Body of pancreas (tissue), 4 donors: ENCODE measurements around the gene STRIP2. TPM values are rescaled to one million over a fixed set of nuclear protein-coding genes. Genes with fewer than 3 reads are reported as not detected.

Experiments
- ATAC-seq: fragments of 150-250 bp; one replicate; pipeline ENCODE4 v1.9.1; 2016
- DNase-seq, 4 donors: peaks; one replicate each; pipeline ENCODE4 v3.0.0-alpha.2; 2019
- H3K27ac ChIP-seq, 4 donors: fragments of 200-600 bp; sonication (generic); 1 replicate in 3 of 4; 2 replicates in 1 of 4; pipeline versions ENCODE4 v1.5.1 to v1.6.1; 2016 to 2019; ENCODE audit warnings: mild to moderate bottlenecking in 1 of 4, mixed read lengths in 1 of 4, moderate library complexity in 1 of 4
- H3K27me3 ChIP-seq, 2 donors: fragments of 200-600 bp; sonication (generic); one replicate each; pipeline ENCODE4 v1.6.0; 2016; ENCODE audit warnings: mild to moderate bottlenecking in 1 of 2
- H3K36me3 ChIP-seq, 2 donors: fragments of 200-600 bp; sonication (generic); replicated peaks in 1 of 2; 2 replicates each; pipeline ENCODE4 v1.5.1; 2016; ENCODE audit warnings: low read depth in 2 of 2; ENCODE audit not compliant: insufficient read depth in 1 of 2
- H3K4me1 ChIP-seq: fragments of 200-600 bp; sonication (generic); one replicate; pipeline ENCODE4 v1.6.0; 2016
- H3K4me3 ChIP-seq, 2 donors: fragments of 200-600 bp; sonication (generic); 1 replicate in 1 of 2; 2 replicates in 1 of 2; pipeline ENCODE4 v1.5.1; 2016 to 2019
- H3K9me3 ChIP-seq, 3 donors: fragments of 200-600 bp; sonication (generic); 1 replicate in 2 of 3; 2 replicates in 1 of 3; pipeline ENCODE4 v1.5.1; 2016
- POLR2A ChIP-seq, 3 donors: fragments of 450-650 bp; IDR thresholded peaks; one replicate each; pipeline ENCODE4 v1.6.1; 2016; ENCODE audit warnings: antibody characterized with exemption in 3 of 3, mild to moderate bottlenecking in 2 of 3
- WGBS, 2 donors: methylation state at CpG; one replicate each; pipeline ENCODE4 v1.1.5; 2017; 5-methylcytosine and 5-hydroxymethylcytosine counted together
- intact Hi-C: fragments of 100-400 bp; cut with DNase I; formaldehyde crosslinking; loops from one replicate; pipeline ENCODE4 v1.15.1; 2023
- total RNA-seq, 2 donors: library from RNA; depleted of rRNA; stranded (reverse); fragments of >200 nt; gene quantifications; one replicate each; pipeline ENCODE4 v1.1.0, GENCODE V29; 2016
- TF ChIP-seq, protein P1 (sequence below), 7 experiments: fragments of 450-650 bp in 4 of 7; fragments of 200-600 bp in 3 of 7; sonication (generic) in 3 of 7; IDR thresholded peaks; one replicate each; pipeline ENCODE4 v1.5.1; 2016 to 2019; ENCODE audit warnings: antibody characterized with exemption in 7 of 7

STRIP2 gene
- total RNA-seq, 2 donors from 2014 or later: 0.26 TPM; not detected in 1

DNA sequence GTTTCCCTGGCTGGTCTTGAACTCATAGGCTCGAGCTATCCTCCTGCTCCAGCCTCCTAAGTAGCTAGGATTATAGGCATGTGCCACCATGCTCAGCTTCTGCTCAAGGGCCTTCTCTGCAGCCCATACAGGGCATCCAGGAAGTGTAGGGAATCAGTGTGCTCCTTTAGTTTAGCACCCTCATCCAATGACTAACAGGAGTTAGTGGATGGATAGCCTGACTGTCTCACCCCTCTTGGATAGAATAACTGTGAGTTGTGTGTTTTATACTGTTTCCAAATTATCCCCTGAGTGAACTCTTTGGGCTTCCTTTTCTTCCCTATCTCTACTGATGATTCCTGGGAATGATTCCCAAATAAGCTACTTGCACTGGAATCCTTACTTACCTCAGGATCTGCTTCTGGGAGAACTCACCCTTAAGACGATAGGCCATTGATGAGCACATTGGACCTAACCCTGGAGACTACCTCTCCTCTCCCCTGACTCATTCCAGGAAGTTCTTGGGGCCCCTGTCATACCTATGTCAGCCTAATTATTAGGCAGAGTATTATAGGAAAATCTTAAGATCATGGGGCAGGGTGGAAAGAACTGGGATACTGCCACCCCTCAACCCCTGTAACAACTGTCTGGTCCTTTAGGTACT, 18.5 kb downstream of the STRIP2 start:
- WGBS, 2 donors: 67 to 74% methylated on average over 2 of the region's 2 CpGs
- ATAC-seq (no peak), DNase-seq (no peak)
- Histone ChIP-seq H3K4me1 (peaks cover 22% of the 10 kb centered on the region), H3K27ac (no peak overlapping the region), H3K36me3 (no peaks in the 10 kb centered on the region), H3K4me3 (no peak overlapping the region), H3K9me3 (no peaks in the 10 kb centered on the region), H3K27me3 (no peaks in the 10 kb centered on the region)
- no peak for TF ChIP-seq POLR2A (IDR thresholded peaks at IDR 0.05)
- TF ChIP-seq, protein P1, sequence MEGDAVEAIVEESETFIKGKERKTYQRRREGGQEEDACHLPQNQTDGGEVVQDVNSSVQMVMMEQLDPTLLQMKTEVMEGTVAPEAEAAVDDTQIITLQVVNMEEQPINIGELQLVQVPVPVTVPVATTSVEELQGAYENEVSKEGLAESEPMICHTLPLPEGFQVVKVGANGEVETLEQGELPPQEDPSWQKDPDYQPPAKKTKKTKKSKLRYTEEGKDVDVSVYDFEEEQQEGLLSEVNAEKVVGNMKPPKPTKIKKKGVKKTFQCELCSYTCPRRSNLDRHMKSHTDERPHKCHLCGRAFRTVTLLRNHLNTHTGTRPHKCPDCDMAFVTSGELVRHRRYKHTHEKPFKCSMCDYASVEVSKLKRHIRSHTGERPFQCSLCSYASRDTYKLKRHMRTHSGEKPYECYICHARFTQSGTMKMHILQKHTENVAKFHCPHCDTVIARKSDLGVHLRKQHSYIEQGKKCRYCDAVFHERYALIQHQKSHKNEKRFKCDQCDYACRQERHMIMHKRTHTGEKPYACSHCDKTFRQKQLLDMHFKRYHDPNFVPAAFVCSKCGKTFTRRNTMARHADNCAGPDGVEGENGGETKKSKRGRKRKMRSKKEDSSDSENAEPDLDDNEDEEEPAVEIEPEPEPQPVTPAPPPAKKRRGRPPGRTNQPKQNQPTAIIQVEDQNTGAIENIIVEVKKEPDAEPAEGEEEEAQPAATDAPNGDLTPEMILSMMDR (IDR thresholded peaks at IDR 0.05): no peak
- intact Hi-C loops: no loop called here

DNA sequence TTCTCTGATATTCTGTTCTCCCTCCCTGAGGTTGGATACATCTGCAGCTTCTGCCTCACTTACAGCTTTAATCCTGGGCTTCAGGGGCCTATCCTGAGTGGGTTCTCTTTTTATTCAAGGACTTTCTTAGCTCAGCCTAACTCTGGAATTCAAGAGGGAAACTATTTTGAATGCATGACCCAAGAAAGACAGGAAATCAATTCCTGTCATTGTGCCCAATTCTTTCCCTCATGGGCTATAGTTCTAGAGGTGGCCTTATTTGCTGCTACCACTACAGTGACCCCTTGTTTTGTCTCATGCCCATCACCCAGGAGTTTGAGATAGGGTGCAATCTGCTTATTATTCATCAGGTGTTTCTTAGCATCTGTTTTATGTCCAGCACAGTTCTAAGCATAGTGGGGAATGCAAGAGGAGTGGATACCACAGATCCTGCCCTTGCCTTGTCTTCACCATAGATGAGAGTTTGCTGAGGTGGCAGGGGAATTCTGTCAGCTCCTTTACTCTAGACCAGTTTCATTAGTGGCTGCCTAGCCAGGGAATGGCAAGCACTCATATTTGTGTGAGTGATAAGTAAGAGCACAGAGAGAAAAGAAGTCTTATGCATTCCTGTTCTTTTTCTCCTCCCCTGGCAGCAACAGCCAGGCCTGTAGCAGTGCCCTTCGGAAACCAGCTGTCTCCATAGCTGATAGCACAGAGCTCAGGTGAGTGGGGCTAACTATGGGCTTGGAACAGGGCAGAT, 19.4 kb downstream of the STRIP2 start:
- WGBS, 2 donors: 17 to 22% methylated on average over 1 of the region's 1 CpG
- Histone ChIP-seq H3K27ac (peak overlapping the region in 2 of 4 donors; percentile 22 to 36), H3K9me3 (no peaks in the 10 kb centered on the region), H3K27me3 (no peaks in the 10 kb centered on the region), H3K4me3 (no peak overlapping the region), H3K4me1 (peaks cover 22% of the 10 kb centered on the region), H3K36me3 (no peaks in the 10 kb centered on the region)
- ATAC-seq (peak; percentile 15), DNase-seq (peak in 1 of 4 donors; percentile 10)
- intact Hi-C loops: no loop called here
- TF ChIP-seq, protein P1 (IDR thresholded peaks at IDR 0.05): no peak
- no peak for TF ChIP-seq POLR2A (IDR thresholded peaks at IDR 0.05)

DNA sequence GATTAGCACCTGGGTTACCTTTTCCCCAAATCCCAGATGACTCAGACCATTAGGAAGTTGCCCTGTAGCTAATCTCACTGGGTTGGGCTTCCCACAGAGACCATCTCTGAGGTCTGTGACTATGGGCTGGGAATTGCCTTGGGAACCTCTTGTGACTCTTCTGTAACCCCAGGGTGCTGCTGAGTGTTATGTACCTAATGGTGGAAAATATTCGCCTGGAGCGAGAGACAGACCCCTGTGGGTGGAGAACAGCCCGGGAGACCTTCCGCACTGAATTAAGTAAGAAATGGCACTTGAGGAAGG, 20.0 kb downstream of the STRIP2 start:
- DNase-seq (no peak), ATAC-seq (no peak)
- H3K4me1 ChIP-seq: peaks cover 22% of the 10 kb centered on the region
- no peaks in the 10 kb centered on the region for H3K27me3 ChIP-seq
- intact Hi-C loops: no loop called here
- peak overlapping the region in 2 of 4 donors; percentile 22 to 36 for H3K27ac ChIP-seq
- no peaks in the 10 kb centered on the region for H3K36me3 ChIP-seq
- H3K4me3 ChIP-seq: no peak overlapping the region
- no peaks in the 10 kb centered on the region for H3K9me3 ChIP-seq
- no peak for TF ChIP-seq POLR2A (IDR thresholded peaks at IDR 0.05)
- TF ChIP-seq, protein P1 (IDR thresholded peaks at IDR 0.05): no peak
- WGBS, 2 donors: 90 to 95% methylated on average over 4 of the region's 4 CpGs

DNA sequence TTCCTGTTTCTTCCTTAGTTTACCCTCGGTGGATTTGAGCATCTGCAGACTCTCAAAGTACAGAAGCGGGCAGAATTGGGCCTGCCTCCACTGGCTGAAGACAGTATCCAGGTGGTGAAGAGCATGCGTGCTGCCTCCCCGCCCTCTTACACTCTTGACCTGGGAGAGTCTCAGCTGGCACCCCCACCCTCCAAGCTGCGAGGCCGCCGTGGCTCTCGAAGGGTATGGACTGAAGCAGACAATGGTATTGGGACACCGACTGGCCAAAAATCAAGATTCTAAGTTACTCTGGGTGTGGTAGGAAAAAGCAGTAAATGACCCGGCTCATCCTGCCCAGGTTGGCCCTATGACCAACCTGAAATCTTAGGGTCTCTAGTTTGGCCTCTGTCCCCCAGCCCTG, 22.2 kb downstream of the STRIP2 start:
- TF ChIP-seq, protein P1 (IDR thresholded peaks at IDR 0.05): no peak
- H3K9me3 ChIP-seq: no peaks in the 10 kb centered on the region
- intact Hi-C loops: no loop called here
- no peak overlapping the region for H3K27ac ChIP-seq
- no peak overlapping the region for H3K4me3 ChIP-seq
- no peak for DNase-seq
- no peaks in the 10 kb centered on the region for H3K36me3 ChIP-seq
- WGBS, 2 donors: 94 to 95% methylated on average over 10 of the region's 10 CpGs
- H3K27me3 ChIP-seq: no peaks in the 10 kb centered on the region
- no peak for ATAC-seq
- H3K4me1 ChIP-seq: peaks cover 22% of the 10 kb centered on the region

DNA sequence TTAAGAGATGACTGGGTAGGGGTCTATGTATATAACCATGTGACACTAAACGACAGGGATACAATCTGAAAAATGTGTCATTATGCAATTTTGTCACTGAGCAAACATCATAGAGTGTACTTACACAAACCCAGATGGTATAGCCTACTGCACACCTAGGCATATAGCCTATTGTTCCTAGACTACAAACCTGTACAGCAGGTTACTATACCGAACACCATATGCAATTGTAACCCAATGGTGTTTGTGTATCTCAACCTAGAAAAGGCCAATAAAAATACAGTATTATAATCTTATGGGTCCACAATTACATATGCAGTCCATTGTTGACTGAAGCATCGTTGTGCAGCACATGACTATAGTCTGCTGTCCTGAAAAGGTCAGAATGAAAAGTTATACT, 22.9 kb downstream of the STRIP2 start:
- Histone ChIP-seq H3K27ac (no peak overlapping the region), H3K27me3 (no peaks in the 10 kb centered on the region), H3K4me1 (peaks cover 22% of the 10 kb centered on the region), H3K36me3 (no peaks in the 10 kb centered on the region), H3K9me3 (no peaks in the 10 kb centered on the region), H3K4me3 (no peak overlapping the region)
- intact Hi-C loops: no loop called here
- no peak for ATAC-seq
- WGBS, 2 donors: 83 to 89% methylated on average over 3 of the region's 3 CpGs
- DNase-seq: no peak
- no peak for TF ChIP-seq POLR2A (IDR thresholded peaks at IDR 0.05)
- TF ChIP-seq, protein P1 (IDR thresholded peaks at IDR 0.05): no peak
